Astrocyte (in vitro differentiated cells and primary cell): ENCODE measurements around the gene FAM110A.

Experiments used
- CTCF ChIP-seq: IDR thresholded peaks from 2 replicates; pipeline ENCODE4 v1.5.1; 2011; ENCODE audit warnings: low read depth, mild to moderate bottlenecking, inconsistent platforms, low read length, moderate library complexity; ENCODE audit not compliant: insufficient read depth
- EZH2 ChIP-seq: IDR thresholded peaks from 2 replicates; pipeline ENCODE4 v1.6.1; 2012; ENCODE audit warnings: mild to moderate bottlenecking, low read length, inconsistent platforms; ENCODE audit not compliant: insufficient read depth

- TF ChIP-seq CTCF (no peak), EZH2 (no peak)
Observed at GRCh38 chr20:823574-823902, 10.0 kb upstream of the FAM110A start.
